NCI-H524 treated with DMSO at 0.1 percent for 48 hours (cell line): ENCODE data around the gene FARS2.

Source experiments
- DNase-seq: peaks from one replicate; lab custom pipeline; 2025; lab: John Stamatoyannopoulos, UW

Gene FARS2

DNA sequence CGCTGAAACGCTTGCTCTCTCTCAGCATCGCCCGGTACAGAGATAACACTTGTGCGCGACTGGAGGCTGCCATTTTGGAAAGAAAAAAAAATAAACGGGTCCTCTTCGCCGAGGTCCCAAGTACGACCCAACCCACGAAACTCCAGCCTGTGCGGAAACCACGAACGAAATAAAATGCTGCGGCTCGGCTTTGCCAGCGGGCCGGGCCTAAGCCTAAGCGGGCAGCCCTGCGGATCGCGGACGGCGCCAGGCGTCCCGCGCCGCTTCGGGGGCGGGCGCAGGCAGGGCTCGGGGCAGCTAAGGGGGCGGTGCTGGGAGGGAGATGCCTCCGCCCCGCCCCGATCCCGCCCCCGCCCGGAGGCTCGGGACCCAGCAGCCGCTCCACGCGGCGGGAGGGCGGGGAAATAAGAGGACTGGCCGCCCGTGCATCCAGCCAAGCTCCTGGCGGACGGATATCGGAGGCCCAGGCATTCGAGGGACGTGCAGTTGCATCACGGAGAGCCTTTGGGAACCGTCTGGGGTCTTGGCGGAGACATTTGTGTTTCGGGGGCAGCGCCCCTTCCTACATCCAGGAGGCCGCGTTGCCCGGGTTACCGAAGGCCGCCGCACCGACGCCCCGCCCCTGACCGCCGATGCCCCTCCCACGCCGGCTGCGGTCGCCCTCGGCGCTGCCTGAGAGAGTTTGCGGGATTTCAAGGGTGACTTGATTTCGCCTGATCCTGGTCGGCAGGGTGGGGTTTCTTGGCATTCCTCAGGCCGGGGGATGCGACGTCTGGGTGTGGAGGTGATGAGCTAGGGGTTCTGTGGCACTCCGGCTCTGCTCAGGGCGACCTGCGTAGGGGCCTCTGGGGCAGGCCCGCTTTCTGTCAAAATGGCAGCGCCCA lies at the start of gene FARS2, which contains the start of gene LYRM4:
Gene FARS2, plus strand, starts transcription at position 853 of the 884 bp plus-strand sequence.
Gene LYRM4, minus strand, starts transcription at position 290 of the 884 bp plus-strand sequence. Its CDS starts 217 bp downstream, at position 73.
- peak; percentile 42 for DNase-seq

DNA sequence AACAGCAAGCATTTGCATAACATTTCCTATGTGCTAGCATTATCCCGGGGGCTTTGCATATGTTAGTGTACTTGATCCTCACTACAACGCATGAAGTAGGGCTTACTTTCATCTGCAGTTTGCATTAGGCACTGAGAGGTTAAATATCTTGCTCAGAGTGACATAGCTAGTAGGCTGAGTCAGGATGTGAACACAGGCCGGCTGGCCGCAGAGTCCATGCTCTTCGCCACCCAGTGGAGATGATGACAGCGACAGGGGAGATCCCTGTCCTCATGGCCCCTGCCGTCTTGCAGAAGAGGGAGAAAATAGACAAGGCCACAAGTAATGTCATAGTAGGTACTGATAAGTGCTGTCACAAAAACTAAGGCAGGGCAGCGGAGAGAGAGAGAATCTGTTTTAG lies 47.5 kb upstream of the FARS2 start:
- DNase-seq = no peak

DNA sequence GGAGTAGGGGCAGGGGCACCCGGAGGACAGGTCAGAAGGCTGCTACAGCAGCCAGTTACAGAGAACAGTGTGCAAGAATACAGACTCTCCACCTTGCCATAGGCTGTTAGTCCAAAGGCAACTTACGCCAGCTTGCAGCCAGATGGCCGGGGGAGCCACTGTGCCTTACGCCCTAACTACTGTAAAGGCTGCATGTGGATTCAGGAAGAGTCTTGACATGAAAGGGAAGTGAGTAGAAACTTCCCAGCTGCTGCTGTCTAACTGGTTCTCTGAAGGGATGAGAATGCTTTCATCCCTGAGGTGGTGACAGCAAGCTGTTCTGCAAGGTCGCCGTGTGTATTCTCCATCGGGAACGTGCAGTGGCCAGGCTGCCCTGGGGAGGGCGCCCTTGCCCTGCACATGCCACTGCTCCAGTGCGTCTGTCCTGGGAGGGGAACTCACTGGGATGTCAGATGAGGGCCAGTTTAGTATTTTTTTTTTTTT lies 46.7 kb upstream of the FARS2 start:
- DNase-seq = peak; percentile 42

DNA sequence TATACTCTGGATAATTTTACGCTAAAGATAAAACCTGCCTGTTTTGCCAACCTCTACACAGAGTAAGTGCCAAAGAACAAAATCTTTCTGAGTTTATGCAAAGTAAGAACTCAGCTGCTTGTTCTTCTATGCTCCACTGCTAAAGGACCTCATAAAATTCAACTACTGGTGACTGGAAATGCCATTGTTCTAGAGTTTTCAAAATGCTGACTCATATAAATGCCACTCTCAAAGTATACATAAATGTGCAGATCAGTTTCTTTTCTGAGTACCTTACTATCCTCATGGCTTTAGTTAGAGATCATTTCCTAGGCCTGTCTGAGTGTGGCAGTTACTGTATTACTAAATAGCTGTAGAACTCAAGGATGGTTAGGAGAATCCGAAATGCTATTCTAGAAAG lies 46.2 kb upstream of the FARS2 start:
- DNase-seq = no peak

DNA sequence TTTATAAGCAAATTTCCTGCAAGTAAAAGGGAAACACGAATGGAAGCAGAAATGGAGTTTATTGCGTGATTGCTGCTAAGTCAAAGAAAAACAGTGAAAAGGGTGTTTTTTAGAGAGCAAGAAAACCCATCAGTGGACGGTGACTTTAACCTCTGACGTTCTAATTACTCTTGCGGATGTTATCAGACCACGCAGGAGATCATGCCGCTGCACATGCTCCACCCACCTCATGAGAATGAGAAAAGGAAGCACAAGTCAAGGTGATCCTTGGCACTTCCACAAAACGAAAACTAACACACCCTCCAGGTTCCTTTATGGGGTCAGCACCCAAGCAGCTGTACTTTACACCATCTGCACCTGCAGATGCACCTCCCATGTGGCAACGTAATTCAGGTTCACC lies 45.5 kb upstream of the FARS2 start:
- DNase-seq = no peak

DNA sequence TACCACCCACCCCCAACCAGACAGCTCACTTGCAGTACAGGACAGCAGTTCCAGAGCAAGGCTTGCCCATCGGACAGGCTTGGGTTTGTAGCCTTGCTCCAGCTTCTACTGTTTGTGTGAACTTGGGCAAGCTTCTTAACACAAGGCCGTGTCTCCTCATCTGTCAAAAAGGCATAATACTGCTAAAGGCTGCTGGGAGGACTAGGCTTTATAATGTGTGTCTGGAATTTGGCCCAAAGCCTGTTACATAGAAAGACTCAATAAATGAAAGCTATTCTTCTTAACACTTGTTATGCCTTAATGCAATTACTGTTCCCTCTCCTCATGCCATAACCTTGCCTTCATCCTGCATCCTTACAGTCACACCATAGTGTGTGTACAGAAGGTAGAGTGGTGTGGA lies 44.0 kb upstream of the FARS2 start:
- no peak for DNase-seq

DNA sequence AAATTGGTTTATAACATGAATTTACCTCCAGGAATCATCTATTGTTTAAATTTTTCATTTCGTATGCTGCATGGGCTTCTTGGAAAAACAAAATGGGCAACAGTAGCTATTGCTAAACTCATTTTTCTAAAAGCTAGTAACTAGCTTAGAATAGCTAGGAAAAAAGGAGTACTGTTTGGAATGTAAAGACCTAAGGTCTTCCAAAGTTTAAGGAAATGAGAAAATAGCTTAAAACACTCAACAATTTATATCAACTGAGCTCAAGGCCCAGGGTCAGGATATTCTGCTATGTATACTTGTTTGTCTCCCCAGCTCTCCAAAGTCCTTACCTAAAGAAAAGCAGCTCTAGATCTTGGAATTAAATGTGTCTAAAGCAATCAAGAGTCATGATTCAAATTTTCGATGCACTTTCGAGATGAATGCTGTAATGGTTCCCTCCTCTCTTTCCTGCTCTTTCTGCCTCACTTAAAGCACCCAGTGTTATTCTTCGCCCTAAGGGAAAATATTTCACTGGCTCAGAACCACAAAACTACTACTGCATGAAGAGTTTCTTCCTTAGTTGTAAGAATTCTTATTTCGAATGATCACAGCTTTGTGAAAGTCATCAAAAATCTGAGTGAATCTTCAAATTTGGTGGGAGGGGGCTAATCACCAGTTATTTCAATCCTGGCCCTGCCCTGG lies 42.2 kb upstream of the FARS2 start:
- DNase-seq = no peak

DNA sequence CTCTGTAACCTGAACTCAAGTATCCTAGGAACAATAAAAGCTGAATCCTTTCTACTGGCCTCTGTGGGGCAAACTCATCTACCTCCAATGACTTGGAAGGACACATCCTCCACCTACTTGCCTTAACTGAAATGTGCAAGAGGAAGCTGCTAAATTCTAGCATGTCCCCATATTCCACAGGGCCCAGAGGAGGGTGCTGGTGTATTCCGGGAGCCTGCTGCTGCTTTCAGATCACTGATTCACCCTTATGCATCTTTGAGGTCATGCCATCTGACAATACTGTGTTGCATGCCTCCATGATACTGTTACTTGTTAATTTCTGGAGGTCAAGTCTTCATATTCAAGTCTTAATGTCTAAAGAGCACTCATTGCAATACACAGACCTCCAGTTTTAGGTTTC lies 40.9 kb upstream of the FARS2 start:
- no peak for DNase-seq

DNA sequence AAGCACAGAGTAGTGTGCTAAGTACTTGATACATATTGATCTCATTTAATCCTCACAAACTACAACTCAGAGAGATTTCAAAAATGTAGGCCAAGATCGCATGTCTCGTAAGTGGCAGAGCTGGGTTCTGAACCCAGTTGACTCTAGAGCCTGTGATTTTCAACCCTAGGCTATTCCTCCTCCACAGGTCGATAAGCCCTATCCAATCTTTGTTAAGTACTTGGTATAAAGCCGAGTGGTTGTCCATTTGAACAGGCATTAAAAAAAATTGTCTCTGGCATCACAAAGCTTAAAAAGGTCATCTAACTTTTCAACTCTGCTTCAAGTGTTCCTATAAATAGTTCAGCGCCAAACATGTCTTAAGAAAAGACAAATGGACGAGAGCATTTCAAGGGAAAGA lies 38.0 kb upstream of the FARS2 start:
- DNase-seq = no peak

DNA sequence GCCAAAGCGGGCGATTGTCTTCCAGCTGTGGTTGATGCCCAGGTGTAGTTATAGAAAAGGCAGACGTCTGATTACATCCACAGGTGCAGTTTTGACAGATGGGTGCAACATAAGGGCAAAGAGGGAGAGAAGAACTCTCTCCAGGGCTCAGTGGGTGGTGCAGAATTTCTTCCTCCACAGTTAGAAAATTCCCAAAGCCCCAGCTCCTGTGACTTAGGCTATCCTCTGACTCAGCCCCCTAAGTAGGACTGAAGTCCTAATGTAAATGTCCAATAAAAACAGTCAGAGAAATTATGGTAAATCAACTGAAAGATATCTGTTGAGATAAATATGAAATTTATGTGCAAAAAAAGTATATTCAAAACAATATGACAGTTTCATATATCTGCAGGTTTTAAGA lies 32.0 kb upstream of the FARS2 start:
- no peak for DNase-seq

DNA sequence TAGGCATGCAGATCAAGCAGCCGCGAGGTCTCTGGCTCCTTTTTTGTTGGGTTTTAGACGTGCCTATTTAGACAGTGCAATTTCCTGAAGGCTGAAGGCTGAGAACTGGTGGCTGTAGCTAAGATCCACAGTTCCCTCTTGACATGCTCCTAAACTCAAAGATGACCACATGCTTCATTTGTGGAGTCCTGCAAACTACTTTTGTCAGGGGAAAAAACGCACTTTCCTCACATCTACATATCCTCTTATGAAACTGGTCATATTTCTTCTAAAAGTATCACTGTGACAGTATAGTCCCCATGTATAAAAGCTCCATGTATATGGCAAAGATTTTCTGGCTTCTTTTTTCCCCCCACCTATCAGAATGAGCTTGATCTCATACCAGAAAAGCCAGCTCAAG lies 31.2 kb upstream of the FARS2 start:
- DNase-seq = no peak

DNA sequence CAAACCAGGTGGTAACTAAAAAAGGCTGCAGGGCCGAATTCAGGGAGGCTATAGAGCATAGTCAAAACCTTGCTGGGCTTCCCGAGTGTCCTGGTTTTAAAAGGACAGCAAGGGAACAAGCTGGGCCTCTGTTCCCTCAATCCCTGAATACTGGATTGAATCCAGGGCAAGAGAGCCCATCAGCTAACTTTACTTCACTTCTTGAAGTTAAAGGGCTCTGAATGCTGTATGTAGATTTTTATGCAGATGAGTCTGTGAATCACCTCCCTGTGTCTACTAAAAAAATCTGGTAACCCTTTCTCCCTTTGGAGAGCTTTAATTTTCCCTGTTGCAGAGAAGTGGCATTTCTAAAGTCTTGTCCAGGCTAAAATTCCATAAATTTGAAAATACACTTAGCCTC lies 30.0 kb upstream of the FARS2 start:
- DNase-seq = no peak

DNA sequence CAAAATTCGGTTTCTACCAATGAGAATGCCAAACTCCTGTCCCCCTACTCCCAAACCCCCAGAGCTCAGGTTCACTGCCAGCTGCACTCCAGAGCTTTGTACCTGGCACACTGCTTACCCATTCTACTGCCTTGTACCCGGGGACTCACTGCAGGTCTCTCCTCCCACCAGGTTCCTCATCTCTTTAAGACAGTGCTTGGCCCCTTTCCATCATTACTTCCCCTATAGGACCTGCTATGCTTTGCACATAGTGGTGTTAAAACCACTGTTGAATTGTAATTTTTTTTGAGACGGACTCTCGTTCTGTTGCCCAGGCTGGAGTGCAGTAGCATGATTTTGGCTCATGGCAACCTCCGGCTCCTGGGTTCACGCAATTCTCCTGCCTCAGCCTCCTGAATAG lies 26.4 kb upstream of the FARS2 start:
- DNase-seq = no peak

DNA sequence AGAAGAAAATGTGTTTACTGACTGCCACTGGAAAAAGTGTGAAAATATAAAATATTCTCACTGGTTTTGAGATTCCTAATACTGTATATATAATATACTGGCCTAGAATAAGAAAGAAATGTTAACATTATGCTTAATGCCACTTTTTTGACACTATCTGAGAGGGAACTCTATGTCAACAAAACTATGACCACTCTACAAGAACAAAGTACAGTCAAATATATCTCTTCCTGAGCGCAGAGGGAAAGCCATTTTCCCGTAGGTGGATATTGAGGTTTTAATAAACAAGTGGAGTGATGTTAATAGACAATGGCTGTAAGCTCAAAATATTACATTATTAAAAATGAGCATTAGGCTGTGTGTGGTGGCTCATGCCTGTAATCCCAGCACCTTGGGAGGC lies 25.5 kb upstream of the FARS2 start:
- no peak for DNase-seq

DNA sequence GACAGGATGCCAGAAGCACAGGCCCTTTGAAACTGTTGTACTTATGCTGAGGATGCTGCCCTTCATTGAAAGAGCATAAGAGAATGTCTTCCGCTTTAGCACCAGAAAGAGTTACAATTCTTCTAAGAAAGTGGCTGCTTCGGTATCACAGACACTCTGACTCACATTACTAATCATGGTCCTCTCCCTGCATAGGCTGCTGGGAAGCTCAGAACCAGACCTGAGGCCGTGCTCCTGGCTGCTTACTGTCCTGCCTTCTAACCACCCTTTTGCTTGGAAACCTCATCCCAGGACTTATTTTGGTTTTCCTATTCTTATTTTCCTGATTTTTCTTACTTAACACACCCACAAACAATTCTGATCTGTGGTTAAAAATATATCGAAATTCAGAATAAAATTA lies 23.5 kb upstream of the FARS2 start:
- no peak for DNase-seq

DNA sequence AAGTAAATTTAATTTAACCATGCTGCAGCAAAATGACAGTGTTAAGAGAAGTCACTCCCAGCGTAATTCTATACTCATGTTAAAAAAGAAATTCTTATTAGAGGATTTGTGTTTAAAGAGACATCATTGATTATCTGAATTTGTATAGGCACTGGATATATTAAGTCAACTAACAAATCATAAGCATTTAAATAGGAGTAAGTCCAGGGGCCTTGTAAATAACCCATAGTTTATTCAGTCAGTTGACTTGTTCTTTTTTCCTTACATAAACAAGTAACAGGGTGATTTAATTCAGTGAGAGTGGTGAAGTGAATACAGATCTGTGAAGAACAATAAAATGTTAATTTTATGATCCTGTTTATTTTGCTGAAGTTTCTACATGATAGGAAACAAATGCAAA lies 23.0 kb upstream of the FARS2 start:
- DNase-seq = no peak

DNA sequence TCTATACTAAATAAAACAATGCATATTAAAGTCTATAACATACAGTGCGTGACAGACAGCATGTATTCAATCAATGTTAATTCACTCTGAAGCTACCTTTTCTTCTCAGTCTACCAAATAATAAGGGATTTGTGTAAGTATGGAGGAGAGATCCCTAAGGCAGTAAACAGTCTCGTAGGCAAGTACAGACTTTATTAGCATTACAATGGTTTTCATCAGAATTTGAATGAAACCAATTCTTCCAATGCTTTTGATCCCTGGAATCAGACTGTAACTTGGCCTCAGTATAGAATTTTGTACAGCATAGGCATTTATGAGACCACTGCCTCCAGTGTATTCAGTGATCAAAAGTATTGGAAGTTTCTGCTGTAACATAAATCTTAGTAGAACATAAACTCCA lies 20.1 kb upstream of the FARS2 start:
- no peak for DNase-seq

DNA sequence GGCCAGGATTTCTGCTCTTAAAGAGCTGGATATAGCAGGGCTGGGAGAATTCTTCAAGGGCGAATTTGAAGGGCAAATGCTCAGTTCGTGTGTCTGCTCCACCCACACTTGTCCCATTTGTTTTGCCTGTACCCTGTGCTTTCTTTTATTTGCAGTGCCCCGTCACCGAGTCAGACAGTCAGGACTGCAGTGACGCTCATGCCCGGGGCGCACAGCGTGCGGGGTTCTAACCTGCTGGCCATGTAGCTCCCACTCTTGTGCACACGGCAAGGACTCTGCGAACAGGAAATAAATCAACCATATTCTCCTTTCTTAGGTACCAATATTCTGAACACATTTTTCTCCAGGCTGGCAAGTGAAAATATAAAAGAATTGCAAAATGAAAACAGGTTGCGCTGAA lies 18.2 kb upstream of the FARS2 start:
- no peak for DNase-seq

DNA sequence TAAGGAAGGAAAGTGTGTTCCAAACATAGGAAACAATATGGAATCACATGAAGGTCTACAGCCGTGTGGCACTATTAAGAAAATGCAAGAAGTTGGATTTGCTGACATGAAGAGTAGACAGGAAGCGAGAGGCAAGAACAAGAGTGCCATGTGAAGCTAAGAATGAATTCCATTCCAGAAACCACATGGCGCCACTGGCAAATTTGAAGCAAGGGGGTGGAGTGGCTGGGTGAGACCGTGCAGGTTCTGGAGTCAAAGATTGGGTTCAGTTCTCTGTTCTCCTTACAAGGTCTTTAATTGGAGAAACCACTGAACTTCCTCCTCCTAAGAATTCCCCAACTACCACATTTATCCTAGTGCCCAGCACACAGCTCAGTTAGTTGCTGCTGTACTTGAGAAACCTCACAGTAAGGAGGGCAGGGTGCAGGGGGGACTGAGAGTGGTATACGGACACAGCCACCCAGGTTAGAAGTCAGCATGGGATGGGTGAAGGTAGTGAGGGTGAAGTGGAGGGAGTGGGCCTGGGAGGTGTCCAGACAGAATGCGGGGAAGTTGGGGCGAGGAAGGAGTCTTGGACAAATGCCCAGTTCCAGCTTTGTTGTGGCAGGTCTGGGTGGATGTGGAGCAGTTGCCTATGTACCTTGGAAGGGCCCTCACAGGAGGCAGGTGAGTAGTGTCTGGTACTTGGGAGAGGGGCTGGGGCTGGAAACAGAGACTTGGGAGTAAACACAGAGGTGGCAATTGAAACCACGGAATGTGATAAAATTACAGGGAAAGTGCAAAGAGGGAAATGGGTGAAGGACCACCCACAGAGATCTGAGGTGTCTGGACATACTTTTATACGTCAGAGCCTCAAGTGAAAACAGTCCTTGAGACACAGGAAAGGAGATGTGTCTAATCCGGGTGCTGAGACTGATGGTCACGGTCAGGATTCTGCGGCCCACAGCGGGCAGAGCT lies 14.9 kb upstream of the FARS2 start:
- no peak for DNase-seq

DNA sequence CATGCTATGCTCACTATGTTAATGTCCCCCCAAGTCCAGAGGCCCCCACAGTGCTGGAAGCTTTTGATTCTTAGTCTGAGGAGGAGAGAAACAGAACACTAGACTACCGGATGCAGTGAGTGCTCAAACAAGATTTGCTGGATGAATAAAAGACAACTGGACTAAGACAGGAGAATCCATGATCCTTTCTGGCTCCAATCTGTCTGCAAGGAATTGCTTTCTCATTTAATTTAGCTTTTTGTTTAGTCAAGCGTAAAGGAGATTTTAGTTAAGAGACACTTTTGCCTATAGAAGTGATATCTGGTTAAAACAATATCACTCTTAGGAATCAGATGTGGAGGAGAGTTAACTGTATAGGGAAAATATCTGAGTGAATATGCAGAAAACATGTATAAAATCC lies 14.1 kb upstream of the FARS2 start:
- DNase-seq = no peak

DNA sequence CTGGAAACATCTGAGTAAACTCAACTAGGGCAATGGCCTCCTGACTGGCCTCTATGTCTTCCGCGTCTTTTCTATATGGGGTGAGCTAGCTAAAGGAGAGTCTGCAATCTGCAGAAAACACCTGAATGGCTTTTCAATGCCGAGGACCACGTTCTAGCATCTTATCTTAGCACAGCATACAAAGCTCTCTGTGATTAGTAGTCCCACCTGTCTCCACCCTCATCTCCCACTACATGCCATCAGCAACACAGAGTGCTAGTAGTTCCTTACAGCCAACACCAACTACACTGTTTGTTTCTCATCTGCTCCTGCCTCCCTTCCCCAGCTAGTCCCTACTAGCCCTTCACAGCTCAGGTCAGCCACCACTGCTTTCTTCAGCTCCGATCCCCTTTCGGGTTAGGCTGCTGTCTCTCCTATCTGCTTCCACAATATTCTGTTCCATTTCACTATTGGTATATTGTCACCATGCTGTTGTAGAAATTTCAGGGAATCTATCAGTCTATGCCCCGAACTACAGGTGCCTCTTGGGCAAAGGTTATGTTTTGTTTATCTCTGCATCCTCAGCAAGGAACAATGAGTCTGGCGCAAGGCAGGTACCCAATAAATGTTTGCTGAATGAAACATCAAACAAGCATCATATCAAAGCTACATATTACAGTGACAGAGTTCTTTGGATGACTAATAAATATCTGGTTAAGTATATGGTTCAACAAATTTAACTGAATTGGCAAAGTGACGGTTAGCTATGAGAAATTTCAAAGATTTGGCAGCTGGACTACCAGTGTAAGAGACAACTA lies 12.8 kb upstream of the FARS2 start:
- DNase-seq = no peak
